Nephron (organoid): ENCODE measurements around the gene SIGLEC6.

Experiments
- H3K27ac Mint-ChIP-seq, 3 experiments: 2 replicates each; pipeline ENCODE4 v1.8.0; 2020; ENCODE audit warnings: mixed read lengths in 3 of 3, mild to moderate bottlenecking in 2 of 3, moderate library complexity in 1 of 3
- H3K27me3 Mint-ChIP-seq: 2 replicates; pipeline ENCODE4 v1.8.0; 2021; ENCODE audit warnings: low read depth, mild to moderate bottlenecking, moderate library complexity, mixed read lengths
- H3K36me3 Mint-ChIP-seq: 2 replicates; pipeline ENCODE4 v1.8.0; 2020; ENCODE audit warnings: low read depth, mixed read lengths
- H3K4me1 Mint-ChIP-seq: 2 replicates; pipeline ENCODE4 v1.8.0; 2020; ENCODE audit warnings: mixed read lengths
- H3K4me3 Mint-ChIP-seq, 3 experiments: 2 replicates each; pipeline ENCODE4 v1.8.0; 2020; ENCODE audit warnings: mild to moderate bottlenecking in 3 of 3, mixed read lengths in 3 of 3, moderate library complexity in 2 of 3
- H3K9me3 Mint-ChIP-seq: 2 replicates; pipeline ENCODE4 v1.8.0; 2020; ENCODE audit warnings: mixed read lengths
- TF ChIP-seq, protein P1 (sequence below), 3 experiments: fragments of 200-600 bp; sonication (generic); IDR thresholded peaks; one replicate each; pipeline ENCODE4 v1.5.0; 2021; ENCODE audit warnings: antibody characterized with exemption in 3 of 3; ENCODE audit not compliant: unreplicated experiment in 3 of 3

SIGLEC6 gene

DNA sequence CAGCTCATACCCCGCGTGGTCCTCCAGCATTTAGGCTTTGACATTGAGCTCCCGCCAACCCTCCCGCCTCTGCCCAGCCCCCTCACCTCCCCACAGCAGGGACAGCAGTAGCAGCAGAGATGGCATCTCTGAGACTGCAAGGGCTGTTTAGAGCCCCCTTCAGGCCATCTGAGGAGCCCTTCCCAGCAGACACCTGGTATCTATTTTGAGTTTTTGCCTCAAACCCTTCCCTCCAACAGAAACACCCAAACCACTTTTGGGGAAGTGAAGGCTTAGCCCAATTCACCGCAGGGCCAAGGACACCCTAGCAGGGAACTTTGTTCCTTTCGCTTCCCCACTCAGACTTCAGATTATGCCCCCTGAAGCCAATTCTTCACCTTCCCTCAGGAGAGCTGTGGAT is 33.3 kb upstream of the SIGLEC6 start:
- Mint-ChIP-seq H3K27me3 (peaks cover 42% of the 10 kb centered on the region), H3K27ac (no peak overlapping the region), H3K4me1 (no peaks in the 10 kb centered on the region), H3K4me3 (no peak overlapping the region), H3K9me3 (no peaks in the 10 kb centered on the region), H3K36me3 (no peaks in the 10 kb centered on the region)
- TF ChIP-seq, protein P1, sequence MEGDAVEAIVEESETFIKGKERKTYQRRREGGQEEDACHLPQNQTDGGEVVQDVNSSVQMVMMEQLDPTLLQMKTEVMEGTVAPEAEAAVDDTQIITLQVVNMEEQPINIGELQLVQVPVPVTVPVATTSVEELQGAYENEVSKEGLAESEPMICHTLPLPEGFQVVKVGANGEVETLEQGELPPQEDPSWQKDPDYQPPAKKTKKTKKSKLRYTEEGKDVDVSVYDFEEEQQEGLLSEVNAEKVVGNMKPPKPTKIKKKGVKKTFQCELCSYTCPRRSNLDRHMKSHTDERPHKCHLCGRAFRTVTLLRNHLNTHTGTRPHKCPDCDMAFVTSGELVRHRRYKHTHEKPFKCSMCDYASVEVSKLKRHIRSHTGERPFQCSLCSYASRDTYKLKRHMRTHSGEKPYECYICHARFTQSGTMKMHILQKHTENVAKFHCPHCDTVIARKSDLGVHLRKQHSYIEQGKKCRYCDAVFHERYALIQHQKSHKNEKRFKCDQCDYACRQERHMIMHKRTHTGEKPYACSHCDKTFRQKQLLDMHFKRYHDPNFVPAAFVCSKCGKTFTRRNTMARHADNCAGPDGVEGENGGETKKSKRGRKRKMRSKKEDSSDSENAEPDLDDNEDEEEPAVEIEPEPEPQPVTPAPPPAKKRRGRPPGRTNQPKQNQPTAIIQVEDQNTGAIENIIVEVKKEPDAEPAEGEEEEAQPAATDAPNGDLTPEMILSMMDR (IDR thresholded peaks at IDR 0.05; ENCODE audit: unreplicated experiment in 3 of 3) = no peak

DNA sequence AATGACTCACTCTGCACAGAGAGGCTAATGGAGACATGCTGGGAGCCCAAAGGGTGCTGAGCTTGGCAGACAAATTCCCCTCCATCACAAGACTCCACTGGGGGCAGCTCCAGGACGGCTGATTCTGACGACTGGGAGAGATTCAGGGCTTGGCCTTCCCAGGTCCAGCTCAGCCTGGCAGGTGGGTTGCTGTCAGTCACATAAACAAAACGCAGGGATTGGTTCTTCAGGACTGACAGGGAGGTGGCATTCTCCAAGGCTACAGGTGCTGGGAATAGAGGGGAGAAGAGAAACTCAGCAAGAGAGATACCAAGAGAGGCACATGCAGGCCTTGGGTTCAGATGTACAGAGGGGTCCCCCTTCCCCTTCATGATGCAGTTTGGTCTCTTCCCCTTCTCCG is 28.9 kb upstream of the SIGLEC6 start:
- no peaks in the 10 kb centered on the region for H3K4me1 Mint-ChIP-seq
- TF ChIP-seq, protein P1 (IDR thresholded peaks at IDR 0.05; ENCODE audit: unreplicated experiment in 3 of 3) = no peak
- H3K4me3 Mint-ChIP-seq = no peak overlapping the region
- H3K27me3 Mint-ChIP-seq = peaks cover 25% of the 10 kb centered on the region
- no peaks in the 10 kb centered on the region for H3K36me3 Mint-ChIP-seq
- H3K9me3 Mint-ChIP-seq = no peaks in the 10 kb centered on the region
- no peak overlapping the region for H3K27ac Mint-ChIP-seq

DNA sequence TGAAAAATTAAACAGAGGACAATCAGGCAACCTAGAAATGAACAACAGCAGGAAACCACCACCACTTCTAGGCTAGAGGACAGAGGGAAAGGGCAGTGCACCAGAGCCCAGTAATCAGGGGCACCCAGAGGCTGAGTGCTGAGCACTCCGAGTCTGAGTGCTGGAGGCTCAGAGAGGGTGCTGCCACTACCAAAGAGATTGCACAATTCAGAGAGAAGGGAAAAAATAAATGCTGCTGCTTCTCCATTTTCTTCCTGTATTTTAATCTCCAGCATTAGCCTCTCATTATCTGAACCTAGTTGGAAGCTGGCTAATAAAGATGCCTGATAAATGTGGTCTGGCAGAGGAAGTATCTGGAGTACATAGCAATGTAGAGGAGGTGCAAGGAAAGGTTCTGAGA is 27.8 kb upstream of the SIGLEC6 start:
- Mint-ChIP-seq H3K4me1 (no peaks in the 10 kb centered on the region), H3K4me3 (no peak overlapping the region), H3K27ac (no peak overlapping the region), H3K9me3 (no peaks in the 10 kb centered on the region), H3K27me3 (peaks cover 17% of the 10 kb centered on the region), H3K36me3 (no peaks in the 10 kb centered on the region)
- TF ChIP-seq, protein P1 (IDR thresholded peaks at IDR 0.05; ENCODE audit: unreplicated experiment in 3 of 3) = no peak

DNA sequence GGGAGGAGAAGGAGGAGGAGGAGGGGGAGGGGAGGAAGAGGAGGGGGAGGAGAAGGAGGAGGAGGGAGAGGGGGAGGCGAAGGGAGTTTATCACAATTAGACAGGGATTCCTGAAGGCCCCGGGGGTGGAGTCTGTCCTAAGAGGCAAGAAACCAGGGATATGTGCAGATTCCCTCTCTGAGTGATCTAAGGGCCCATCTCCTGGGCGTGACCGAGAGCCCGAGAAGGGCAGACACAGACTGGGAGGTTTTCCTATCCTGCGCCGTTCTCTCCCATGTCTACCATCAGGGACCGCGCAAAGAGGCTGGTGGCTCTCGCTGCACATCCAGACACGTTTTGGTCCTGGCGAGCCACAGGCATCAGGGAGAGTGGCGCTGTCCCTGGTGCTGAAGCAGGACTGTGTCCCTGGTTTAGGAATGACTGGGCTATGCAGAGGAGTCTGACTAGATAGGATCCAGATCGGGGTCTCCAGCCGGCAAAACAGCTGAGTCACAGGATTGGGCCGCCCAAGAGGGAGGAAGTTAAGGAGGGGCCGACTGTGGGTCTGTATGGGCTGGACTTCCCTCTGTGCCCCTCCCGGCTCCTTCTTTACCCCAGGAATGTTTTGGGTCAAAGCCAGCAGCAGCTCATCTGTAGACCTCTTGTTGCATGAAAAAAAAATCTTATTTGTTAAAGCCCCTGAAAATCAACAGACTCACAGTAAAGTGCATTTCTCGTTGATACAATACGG is 21.7 kb upstream of the SIGLEC6 start:
- H3K36me3 Mint-ChIP-seq = no peaks in the 10 kb centered on the region
- peaks cover 3% of the 10 kb centered on the region for H3K9me3 Mint-ChIP-seq
- peaks cover 11% of the 10 kb centered on the region for H3K27me3 Mint-ChIP-seq
- no peak overlapping the region for H3K27ac Mint-ChIP-seq
- no peaks in the 10 kb centered on the region for H3K4me1 Mint-ChIP-seq
- TF ChIP-seq, protein P1 (IDR thresholded peaks at IDR 0.05; ENCODE audit: unreplicated experiment in 3 of 3) = no peak
- H3K4me3 Mint-ChIP-seq = no peak overlapping the region

DNA sequence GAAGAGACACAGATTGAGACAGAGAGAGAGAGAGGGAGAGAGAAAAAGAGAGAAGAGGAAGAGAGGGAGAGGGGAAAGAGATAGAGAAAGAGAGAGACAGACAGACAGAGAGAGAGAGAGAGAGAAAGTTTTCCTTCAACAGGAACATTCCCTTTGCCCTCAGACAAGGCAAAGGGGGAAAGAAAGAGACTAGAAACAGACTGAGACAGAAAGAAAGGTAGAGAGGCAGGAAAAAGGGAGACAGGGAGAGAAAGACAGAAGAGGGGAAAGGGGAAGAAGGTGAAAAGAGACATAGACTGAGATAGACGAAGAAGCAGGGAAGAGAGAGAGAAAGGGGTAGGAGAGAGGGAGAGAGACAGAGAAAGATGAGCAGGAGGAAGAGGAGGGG is 21.1 kb upstream of the SIGLEC6 start:
- Mint-ChIP-seq H3K27ac (no peak overlapping the region), H3K27me3 (peaks cover 11% of the 10 kb centered on the region)

More for the DNA sequence above, 21.1 kb upstream of the SIGLEC6 start:
- Mint-ChIP-seq H3K4me1 (no peaks in the 10 kb centered on the region), H3K36me3 (no peaks in the 10 kb centered on the region), H3K4me3 (no peak overlapping the region), H3K9me3 (peaks cover 3% of the 10 kb centered on the region)
- TF ChIP-seq, protein P1 (IDR thresholded peaks at IDR 0.05; ENCODE audit: unreplicated experiment in 3 of 3) = no peak
